ENCODE data around the gene SLC22A17. TPM values are rescaled to one million over a fixed set of nuclear protein-coding genes. Genes with fewer than 3 reads are reported as not detected.
A peak's percentile ranks its signal among the peaks of the same experiment; 100 is the strongest.

The SLC22A17 gene
- total RNA-seq, 6 experiments from 2014 or later = 1.5 to 2.7 (median 2.1) TPM

- no peak overlapping the region for H3K4me3 ChIP-seq
- no peaks in the 10 kb centered on the region for H3K4me1 ChIP-seq
- peak in 1 of 4 donors; percentile 11 for ATAC-seq
- DNase-seq = peak in 1 of 3 donors; percentile 33
- no peak overlapping the region for H3K27ac ChIP-seq
- no peaks in the 10 kb centered on the region for H3K36me3 ChIP-seq
- TF ChIP-seq POLR2A (IDR thresholded peaks at IDR 0.05) (no peak), CTCF (IDR thresholded peaks at IDR 0.05) (no peak)
- H3K9me3 ChIP-seq = no peaks in the 10 kb centered on the region
- WGBS (ENCODE audit: insufficient coverage, low coverage, low lambda C conversion rate, missing lambda C conversion rate) = 77% methylated on average over 7 of the region's 12 CpGs
- intact Hi-C loops (cut with DNase I) = no loop called here
- no peaks in the 10 kb centered on the region for H3K27me3 ChIP-seq
Measured at GRCh38 chr14:23358553-23359166, 6.0 kb upstream of the SLC22A17 start.

- Histone ChIP-seq H3K4me3 (no peak overlapping the region), H3K4me1 (no peaks in the 10 kb centered on the region), H3K27ac (no peak overlapping the region), H3K36me3 (no peaks in the 10 kb centered on the region), H3K9me3 (no peaks in the 10 kb centered on the region), H3K27me3 (no peaks in the 10 kb centered on the region)
- ATAC-seq (no peak), DNase-seq (no peak)
- TF ChIP-seq CTCF (IDR thresholded peaks at IDR 0.05) (no peak), POLR2A (IDR thresholded peaks at IDR 0.05) (no peak)
- intact Hi-C loops (cut with DNase I) = no loop called here
- 50% methylated on average over 1 of the region's 3 CpGs for WGBS (ENCODE audit: insufficient coverage, low coverage, low lambda C conversion rate, missing lambda C conversion rate)
Measured at GRCh38 chr14:23358042-23358441, 5.4 kb upstream of the SLC22A17 start.

GRCh38 chr14:23357261-23357660 lies 4.6 kb upstream of the SLC22A17 start:
- peak in 1 of 3 donors; percentile 37 for DNase-seq
- intact Hi-C loops (cut with DNase I) = no loop called here
- WGBS (ENCODE audit: insufficient coverage, low coverage, low lambda C conversion rate, missing lambda C conversion rate) = no CpG with 5 or more reads among the region's 8 CpGs

GRCh38 chr14:23356662-23357061 lies 4.0 kb upstream of the SLC22A17 start:
- Histone ChIP-seq H3K27me3 (peaks cover 0 to 6% of the 10 kb centered on the region in 2 donors), H3K27ac (no peak overlapping the region), H3K4me1 (peaks cover 0 to 6% (median 0%) of the 10 kb centered on the region in 4 donors), H3K4me3 (no peak overlapping the region), H3K36me3 (no peaks in the 10 kb centered on the region), H3K9me3 (no peaks in the 10 kb centered on the region)
- peak in 1 of 3 donors; percentile 20 for DNase-seq
- 96% methylated on average over 4 of the region's 4 CpGs for WGBS (ENCODE audit: insufficient coverage, low coverage, low lambda C conversion rate, missing lambda C conversion rate)
- TF ChIP-seq POLR2A (IDR thresholded peaks at IDR 0.05) = no peak
- TF ChIP-seq CTCF (IDR thresholded peaks at IDR 0.05) = no peak
- no peak for ATAC-seq
- intact Hi-C loops (cut with DNase I) = no loop called here

More at GRCh38 chr14:23357261-23357660, 4.6 kb upstream of the SLC22A17 start:
- H3K9me3 ChIP-seq = no peaks in the 10 kb centered on the region
- H3K4me3 ChIP-seq = no peak overlapping the region
- H3K4me1 ChIP-seq = peaks cover 0 to under 1% (median 0%) of the 10 kb centered on the region in 4 donors
- TF ChIP-seq CTCF (IDR thresholded peaks at IDR 0.05) = no peak
- TF ChIP-seq POLR2A (IDR thresholded peaks at IDR 0.05) = no peak
- no peaks in the 10 kb centered on the region for H3K36me3 ChIP-seq
- H3K27me3 ChIP-seq = no peaks in the 10 kb centered on the region
- H3K27ac ChIP-seq = no peak overlapping the region
- ATAC-seq = no peak

All from right lobe of liver (tissue), 6 donors.